Activated CD4-positive, alpha-beta T cell treated with anti-CD3 and anti-CD28 coated beads for 36 hours (primary cell): ENCODE measurements around the gene SAMD4A. TPM values are rescaled to one million over a fixed set of nuclear protein-coding genes. Genes with fewer than 3 reads are reported as not detected.

Experiments used
- ATAC-seq: fragments of 200-7000 bp; cut with Tn5 transposase; one replicate; pipeline ENCODE4 v1.10.0; 2021; ENCODE audit warnings: mild to moderate bottlenecking, moderate library complexity
- CTCF ChIA-PET: fragments of 350-600 bp; sonication (Branson Sonifier 250); formaldehyde crosslinking; loops from one replicate; lab custom pipeline; 2021; ENCODE audit warnings: antibody characterized with exemption; lab: Charles Lee
- POLR2A ChIA-PET: fragments of 350-600 bp; sonication (Branson Sonifier 250); formaldehyde crosslinking; loops from one replicate; lab custom pipeline; 2021; ENCODE audit warnings: antibody characterized with exemption, inconsistent platforms; lab: Charles Lee
- DNase-seq: peaks from one replicate; pipeline ENCODE4 v3.0.0-alpha.2; 2020
- H3K27ac Mint-ChIP-seq: one replicate; pipeline ENCODE4 v1.8.0; 2021; ENCODE audit warnings: mixed read lengths
- H3K27me3 Mint-ChIP-seq: one replicate; pipeline ENCODE4 v1.8.0; 2021; ENCODE audit warnings: mixed read lengths
- H3K36me3 Mint-ChIP-seq: one replicate; pipeline ENCODE4 v1.8.0; 2021; ENCODE audit warnings: low read depth, mixed read lengths
- H3K4me1 Mint-ChIP-seq: one replicate; pipeline ENCODE4 v1.8.0; 2021; ENCODE audit warnings: mixed read lengths
- H3K4me3 Mint-ChIP-seq: one replicate; pipeline ENCODE4 v1.8.0; 2021; ENCODE audit warnings: mild to moderate bottlenecking, moderate library complexity, mixed read lengths
- H3K9me3 Mint-ChIP-seq: one replicate; pipeline ENCODE4 v1.8.0; 2021; ENCODE audit warnings: low read depth, mixed read lengths
- intact Hi-C, 2 experiments: fragments of 100-400 bp; cut with DNase I in 1 of 2; cut with micrococcal nuclease in 1 of 2; formaldehyde crosslinking; loops; one replicate each; pipeline versions ENCODE4 v1.14.2 to v1.15.1; 2022 to 2024; cut with DNase I, micrococcal nuclease
- total RNA-seq, 2 experiments: library from RNA; stranded (reverse); gene quantifications; one replicate each; pipeline ENCODE4 v1.2.3, GENCODE V29; 2021

SAMD4A gene
- total RNA-seq, 2 experiments from 2014 or later: 2.7 to 2.8 TPM

DNA sequence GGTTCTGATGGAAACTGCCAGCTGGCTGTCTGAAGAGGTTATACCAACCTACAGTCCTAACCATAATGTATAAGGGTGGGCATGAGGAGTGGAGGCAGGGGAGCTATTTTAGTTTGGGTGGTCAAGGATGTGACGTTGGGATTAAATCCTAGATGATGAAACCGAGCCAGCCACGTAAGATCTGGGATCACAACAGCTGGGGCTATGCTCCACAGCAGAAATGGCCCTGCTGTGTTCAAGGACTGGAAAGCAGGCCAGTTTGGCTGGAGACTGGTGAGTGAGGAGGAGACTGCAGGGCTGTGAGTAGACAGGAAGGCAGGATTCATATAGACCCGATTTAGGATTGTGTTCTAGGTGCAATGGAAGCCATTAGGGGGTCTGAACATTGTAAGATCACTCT lies 66.1 kb downstream of the SAMD4A start:
- CTCF ChIA-PET: interaction anchor here (1.0 kb wide), 2 partner anchors 15 to 167 kb away, joined by 3 read pairs; no protein-coding TSS in a partner anchor
- no peaks in the 10 kb centered on the region for H3K9me3 Mint-ChIP-seq
- no peak for ATAC-seq

GRCh38 chr14:54637270-54638134 lies 70.6 kb downstream of the SAMD4A start:
- no peak overlapping the region for H3K27ac Mint-ChIP-seq
- ChIA-PET CTCF (interaction anchor here (0.6 to 1.2 kb wide), 3 partner anchors 73 to 170 kb away, joined by 3 to 5 read pairs (median 3); no protein-coding TSS in a partner anchor), POLR2A (interaction anchor here (0.6 kb wide), 1 partner anchor 182 kb away, joined by 3 read pairs; no protein-coding TSS in a partner anchor)
- no peaks in the 10 kb centered on the region for H3K9me3 Mint-ChIP-seq
- intact Hi-C loops: no loop called here
- H3K27me3 Mint-ChIP-seq: peaks cover 3% of the 10 kb centered on the region
- no peaks in the 10 kb centered on the region for H3K36me3 Mint-ChIP-seq
- DNase-seq (no peak), ATAC-seq (no peak)
- H3K4me1 Mint-ChIP-seq: no peaks in the 10 kb centered on the region
- no peak overlapping the region for H3K4me3 Mint-ChIP-seq

More for the DNA sequence above, 66.1 kb downstream of the SAMD4A start:
- no peak overlapping the region for H3K27ac Mint-ChIP-seq
- H3K4me3 Mint-ChIP-seq: no peak overlapping the region
- DNase-seq: no peak
- intact Hi-C loops: no loop called here
- no peaks in the 10 kb centered on the region for H3K36me3 Mint-ChIP-seq
- H3K4me1 Mint-ChIP-seq: peaks cover 22% of the 10 kb centered on the region
- H3K27me3 Mint-ChIP-seq: peaks cover 3% of the 10 kb centered on the region
- POLR2A ChIA-PET: no interaction called here

GRCh38 chr14:54638135-54638446 lies 71.2 kb downstream of the SAMD4A start:
- Mint-ChIP-seq H3K27me3 (peaks cover 3% of the 10 kb centered on the region), H3K9me3 (no peaks in the 10 kb centered on the region), H3K4me1 (no peaks in the 10 kb centered on the region), H3K4me3 (no peak overlapping the region), H3K36me3 (no peaks in the 10 kb centered on the region), H3K27ac (no peak overlapping the region)
- intact Hi-C loops: no loop called here
- ATAC-seq: no peak
- CTCF ChIA-PET: no interaction called here
- POLR2A ChIA-PET: no interaction called here
- no peak for DNase-seq

GRCh38 chr14:54639611-54640010 lies 72.7 kb downstream of the SAMD4A start:
- peaks cover 3% of the 10 kb centered on the region for H3K27me3 Mint-ChIP-seq
- H3K4me3 Mint-ChIP-seq: no peak overlapping the region
- H3K27ac Mint-ChIP-seq: no peak overlapping the region
- intact Hi-C loops: loop anchor here in 1 of 2 experiments (5.0 kb wide), 1 partner anchor 72 kb away; the partner anchor contains the start of gene SAMD4A
- DNase-seq (no peak), ATAC-seq (no peak)
- ChIA-PET POLR2A (no interaction called here), CTCF (interaction anchor here (0.7 to 0.9 kb wide), 2 partner anchors 136 to 152 kb away, joined by 3 read pairs; no protein-coding TSS in a partner anchor)
- no peaks in the 10 kb centered on the region for H3K36me3 Mint-ChIP-seq
- H3K9me3 Mint-ChIP-seq: no peaks in the 10 kb centered on the region
- no peaks in the 10 kb centered on the region for H3K4me1 Mint-ChIP-seq

- POLR2A ChIA-PET: no interaction called here
Observed at GRCh38 chr14:54640506-54640905, 73.6 kb downstream of the SAMD4A start.

GRCh38 chr14:54642121-54642520 lies 75.2 kb downstream of the SAMD4A start:
- H3K4me1 Mint-ChIP-seq: peaks cover 12% of the 10 kb centered on the region
- DNase-seq (no peak), ATAC-seq (no peak)
- no peak overlapping the region for H3K27ac Mint-ChIP-seq
- POLR2A ChIA-PET: no interaction called here
- H3K9me3 Mint-ChIP-seq: no peaks in the 10 kb centered on the region
- no peak overlapping the region for H3K4me3 Mint-ChIP-seq
- no peaks in the 10 kb centered on the region for H3K36me3 Mint-ChIP-seq
- CTCF ChIA-PET: interaction anchor here (0.9 kb wide), 1 partner anchor 69 kb away, joined by 3 read pairs; no protein-coding TSS in a partner anchor
- intact Hi-C loops: loop anchor here in 1 of 2 experiments (5.0 kb wide), 1 partner anchor 75 kb away; the partner anchor contains the start of gene SAMD4A
- no peaks in the 10 kb centered on the region for H3K27me3 Mint-ChIP-seq

More at GRCh38 chr14:54640506-54640905, 73.6 kb downstream of the SAMD4A start:
- Mint-ChIP-seq H3K36me3 (no peaks in the 10 kb centered on the region), H3K27ac (no peak overlapping the region), H3K4me3 (no peak overlapping the region), H3K9me3 (no peaks in the 10 kb centered on the region), H3K4me1 (no peaks in the 10 kb centered on the region), H3K27me3 (peaks cover 3% of the 10 kb centered on the region)
- CTCF ChIA-PET: interaction anchor here (0.7 kb wide), 1 partner anchor 135 kb away, joined by 3 read pairs; no protein-coding TSS in a partner anchor
- intact Hi-C loops: loop anchor here in 1 of 2 experiments (5.0 kb wide), 1 partner anchor 73 kb away; the partner anchor contains the start of gene SAMD4A
- ATAC-seq (no peak), DNase-seq (no peak)

GRCh38 chr14:54642801-54643695 lies 76.1 kb downstream of the SAMD4A start:
- ATAC-seq (no peak), DNase-seq (peak; percentile 22)
- H3K27me3 Mint-ChIP-seq: no peaks in the 10 kb centered on the region
- H3K36me3 Mint-ChIP-seq: no peaks in the 10 kb centered on the region
- POLR2A ChIA-PET: no interaction called here
- no peak overlapping the region for H3K4me3 Mint-ChIP-seq
- H3K9me3 Mint-ChIP-seq: no peaks in the 10 kb centered on the region
- H3K4me1 Mint-ChIP-seq: peaks cover 12% of the 10 kb centered on the region
- no peak overlapping the region for H3K27ac Mint-ChIP-seq
- intact Hi-C loops: loop anchor here (1.0 to 5.0 kb wide), 3 partner anchors 76 to 131 kb away; partner anchors contain the start of gene SAMD4A (in 2 of the 2)
- CTCF ChIA-PET: interaction anchor here (0.7 to 1.3 kb wide), 7 partner anchors 12 to 165 kb away, joined by 3 to 5 read pairs (median 3); no protein-coding TSS in a partner anchor

- ChIA-PET POLR2A (no interaction called here), CTCF (interaction anchor here (0.7 to 1.3 kb wide), 8 partner anchors 12 to 165 kb away, joined by 3 to 5 read pairs (median 3); no protein-coding TSS in a partner anchor)
- no peak overlapping the region for H3K27ac Mint-ChIP-seq
- H3K36me3 Mint-ChIP-seq: no peaks in the 10 kb centered on the region
- peaks cover 12% of the 10 kb centered on the region for H3K4me1 Mint-ChIP-seq
- no peak for DNase-seq
- ATAC-seq: no peak
- no peak overlapping the region for H3K4me3 Mint-ChIP-seq
- no peaks in the 10 kb centered on the region for H3K27me3 Mint-ChIP-seq
- H3K9me3 Mint-ChIP-seq: no peaks in the 10 kb centered on the region
- intact Hi-C loops: loop anchor here (1.0 to 5.0 kb wide), 3 partner anchors 76 to 131 kb away; partner anchors contain the start of gene SAMD4A (in 2 of the 2)
Observed at GRCh38 chr14:54643696-54644176, 76.8 kb downstream of the SAMD4A start.

- POLR2A ChIA-PET: no interaction called here
- no peak for DNase-seq
- CTCF ChIA-PET: no interaction called here
Observed at GRCh38 chr14:54645639-54646038, 78.7 kb downstream of the SAMD4A start.

GRCh38 chr14:54646626-54647025 lies 79.7 kb downstream of the SAMD4A start:
- intact Hi-C loops: loop anchor here in 1 of 2 experiments (2.0 kb wide), 1 partner anchor 26 kb away; no protein-coding TSS in a partner anchor
- peaks cover 9% of the 10 kb centered on the region for H3K27me3 Mint-ChIP-seq
- peaks cover 17% of the 10 kb centered on the region for H3K4me1 Mint-ChIP-seq
- ChIA-PET POLR2A (interaction anchor here (0.6 kb wide), 1 partner anchor 208 kb away, joined by 7 read pairs; no protein-coding TSS in a partner anchor), CTCF (interaction anchor here (1.9 kb wide), 1 partner anchor 83 kb away, joined by 4 read pairs; no protein-coding TSS in a partner anchor)
- ATAC-seq (peak; percentile 57), DNase-seq (no peak)
- H3K36me3 Mint-ChIP-seq: no peaks in the 10 kb centered on the region
- no peaks in the 10 kb centered on the region for H3K9me3 Mint-ChIP-seq
- no peak overlapping the region for H3K4me3 Mint-ChIP-seq
- peak overlapping the region; percentile 59 for H3K27ac Mint-ChIP-seq

More at GRCh38 chr14:54645639-54646038, 78.7 kb downstream of the SAMD4A start:
- Mint-ChIP-seq H3K27ac (no peak overlapping the region), H3K36me3 (no peaks in the 10 kb centered on the region), H3K27me3 (peaks cover 5% of the 10 kb centered on the region), H3K4me1 (peaks cover 16% of the 10 kb centered on the region), H3K4me3 (no peak overlapping the region), H3K9me3 (no peaks in the 10 kb centered on the region)
- ATAC-seq: no peak
- intact Hi-C loops: loop anchor here in 1 of 2 experiments (1.0 to 2.0 kb wide), 2 partner anchors 15 to 27 kb away; no protein-coding TSS in a partner anchor
